SU-DHL-6 (cell line): ENCODE results near the gene SEZ6L.

Experiments
- CTCF ChIP-seq: fragments of 200-600 bp; sonication (generic); IDR thresholded peaks from one replicate; pipeline ENCODE4 v1.5.1; 2017; ENCODE audit warnings: antibody characterized with exemption, mild to moderate bottlenecking, low read length, moderate library complexity; ENCODE audit not compliant: insufficient read depth, poor library complexity, severe bottlenecking
- EZH2phosphoT487 ChIP-seq: fragments of 200-600 bp; sonication (generic), shearing (Covaris generic); conservative IDR thresholded peaks from 2 replicates; pipeline ENCODE4 v1.6.1; 2018; ENCODE audit warnings: mild to moderate bottlenecking, antibody characterized with exemption, low read length, moderate library complexity, mixed read lengths

- TF ChIP-seq CTCF: no peak
- TF ChIP-seq EZH2phosphoT487: no peak
Measured at GRCh38 chr22:26169315-26170111, at the start of gene SEZ6L.
